Neural cell (in vitro differentiated cells): ENCODE measurements around the gene FAM9C. TPM values are rescaled to one million over a fixed set of nuclear protein-coding genes. Genes with fewer than 3 reads are reported as not detected.

ENCODE experiments used
- H2AFZ ChIP-seq: fragments of 200-600, 300-800 bp; sonication (generic), shearing (Covaris generic); 2 replicates; pipeline ENCODE4 v1.6.0; 2014; ENCODE audit warnings: low read depth, mild to moderate bottlenecking, antibody characterized with exemption, low read length, moderate library complexity
- H3F3A ChIP-seq: fragments of 200-600 bp; shearing (Covaris generic); 2 replicates; pipeline ENCODE4 v1.6.1; 2016; ENCODE audit warnings: mild to moderate bottlenecking, moderate library complexity, mixed read lengths, antibody characterized with exemption, low read length; ENCODE audit not compliant: insufficient read depth, poor library complexity, severe bottlenecking
- H3K27ac ChIP-seq: fragments of 200-600, 300-800 bp; sonication (generic), shearing (Covaris generic); 2 replicates; pipeline ENCODE4 v1.5.1; 2014; ENCODE audit warnings: mild to moderate bottlenecking, low read length, moderate library complexity
- H3K27me3 ChIP-seq: fragments of 300-800, 200-600 bp; sonication (generic), shearing (Covaris generic); 2 replicates; pipeline ENCODE4 v1.6.0; 2014; ENCODE audit warnings: mild to moderate bottlenecking, low read depth, low read length, moderate library complexity; ENCODE audit not compliant: insufficient read depth
- H3K36me3 ChIP-seq: fragments of 300-800, 200-600 bp; sonication (generic), shearing (Covaris generic); 2 replicates; pipeline ENCODE4 v1.5.1; 2014; ENCODE audit warnings: mild to moderate bottlenecking, antibody characterized with exemption, low read length, moderate library complexity; ENCODE audit not compliant: insufficient read depth
- H3K4me2 ChIP-seq: fragments of 300-800, 200-600 bp; sonication (generic), shearing (Covaris generic); 2 replicates; pipeline ENCODE4 v1.6.0; 2014; ENCODE audit warnings: mild to moderate bottlenecking, low read length
- H3K4me3 ChIP-seq: fragments of 300-800, 200-600 bp; sonication (generic), shearing (Covaris generic); 2 replicates; pipeline ENCODE4 v1.5.1; 2014; ENCODE audit warnings: mild to moderate bottlenecking, low read length, moderate library complexity
- H3K79me2 ChIP-seq: fragments of 200-600 bp; shearing (Covaris generic); replicated peaks from 2 replicates; pipeline ENCODE4 v1.6.0; 2014; ENCODE audit warnings: mild to moderate bottlenecking, low read length, moderate library complexity; ENCODE audit not compliant: insufficient read depth
- H3K9ac ChIP-seq: fragments of 300-800, 200-600 bp; sonication (generic), shearing (Covaris generic); 2 replicates; pipeline ENCODE4 v1.6.1; 2016; ENCODE audit warnings: mild to moderate bottlenecking, low read length, mixed read lengths
- H3K9me2 ChIP-seq: fragments of 200-600 bp; shearing (Covaris generic); 2 replicates; pipeline ENCODE4 v1.6.1; 2016; ENCODE audit warnings: mild to moderate bottlenecking, low read length, mixed read lengths; ENCODE audit not compliant: insufficient read depth
- H3K9me3 ChIP-seq: fragments of 200-600, 300-800 bp; sonication (generic), shearing (Covaris generic); 2 replicates; pipeline ENCODE4 v1.6.1; 2016; ENCODE audit warnings: mild to moderate bottlenecking, mixed run types, low read length, moderate library complexity, mixed read lengths
- H4K20me1 ChIP-seq: fragments of 200-600 bp; shearing (Covaris generic); 2 replicates; pipeline ENCODE4 v1.6.1; 2016; ENCODE audit warnings: mild to moderate bottlenecking, mixed run types; ENCODE audit not compliant: insufficient read depth
- EP300 ChIP-seq: fragments of 450-650 bp; conservative IDR thresholded peaks from 2 replicates; pipeline ENCODE4 v1.6.1; 2014; ENCODE audit warnings: antibody characterized with exemption, mild to moderate bottlenecking, moderate library complexity; ENCODE audit not compliant: poor library complexity, severe bottlenecking
- EZH2 ChIP-seq: fragments of 200-600, 300-800 bp; shearing (Covaris generic), sonication (generic); IDR thresholded peaks from 2 replicates; pipeline ENCODE4 v1.6.1; 2014; ENCODE audit warnings: antibody characterized with exemption, low read length, borderline replicate concordance, mild to moderate bottlenecking; ENCODE audit not compliant: insufficient read depth, poor library complexity, severe bottlenecking
- MXI1 ChIP-seq: fragments of 450-650 bp; conservative IDR thresholded peaks from 2 replicates; pipeline ENCODE4 v1.6.1; 2014; ENCODE audit warnings: antibody characterized with exemption, mild to moderate bottlenecking; ENCODE audit not compliant: poor library complexity, severe bottlenecking
- POLR2AphosphoS5 ChIP-seq: IDR thresholded peaks from 2 replicates; pipeline ENCODE4 v1.6.1; 2012
- RAD21 ChIP-seq: fragments of 450-650 bp; conservative IDR thresholded peaks from 2 replicates; pipeline ENCODE4 v1.6.1; 2014; ENCODE audit warnings: antibody characterized with exemption, mild to moderate bottlenecking, moderate library complexity
- SMC3 ChIP-seq: fragments of 450-650 bp; conservative IDR thresholded peaks from 2 replicates; pipeline ENCODE4 v1.6.1; 2014; ENCODE audit warnings: antibody characterized with exemption, mild to moderate bottlenecking, moderate library complexity; ENCODE audit not compliant: poor library complexity
- TAF1 ChIP-seq: IDR thresholded peaks from 2 replicates; pipeline ENCODE4 v1.6.1; 2012; ENCODE audit warnings: low read depth
- polyA plus RNA-seq: library from polyadenylated mRNA; depleted of rRNA; stranded (reverse); fragments of >200 nt; gene quantifications from 2 replicates; pipeline ENCODE4 v1.2.3, GENCODE V29; 2014
- TF ChIP-seq, protein P1 (sequence below): fragments of 450-650 bp; IDR thresholded peaks from 2 replicates; pipeline ENCODE4 v1.5.1; 2014; ENCODE audit warnings: antibody characterized with exemption, mild to moderate bottlenecking, moderate library complexity; ENCODE audit not compliant: poor library complexity, severe bottlenecking
- TF ChIP-seq, protein P2 (sequence below): IDR thresholded peaks from 2 replicates; pipeline ENCODE4 v1.6.1; 2012; ENCODE audit warnings: borderline replicate concordance

FAM9C gene
- polyA plus RNA-seq, 1 donor from 2014 or later: not detected

DNA sequence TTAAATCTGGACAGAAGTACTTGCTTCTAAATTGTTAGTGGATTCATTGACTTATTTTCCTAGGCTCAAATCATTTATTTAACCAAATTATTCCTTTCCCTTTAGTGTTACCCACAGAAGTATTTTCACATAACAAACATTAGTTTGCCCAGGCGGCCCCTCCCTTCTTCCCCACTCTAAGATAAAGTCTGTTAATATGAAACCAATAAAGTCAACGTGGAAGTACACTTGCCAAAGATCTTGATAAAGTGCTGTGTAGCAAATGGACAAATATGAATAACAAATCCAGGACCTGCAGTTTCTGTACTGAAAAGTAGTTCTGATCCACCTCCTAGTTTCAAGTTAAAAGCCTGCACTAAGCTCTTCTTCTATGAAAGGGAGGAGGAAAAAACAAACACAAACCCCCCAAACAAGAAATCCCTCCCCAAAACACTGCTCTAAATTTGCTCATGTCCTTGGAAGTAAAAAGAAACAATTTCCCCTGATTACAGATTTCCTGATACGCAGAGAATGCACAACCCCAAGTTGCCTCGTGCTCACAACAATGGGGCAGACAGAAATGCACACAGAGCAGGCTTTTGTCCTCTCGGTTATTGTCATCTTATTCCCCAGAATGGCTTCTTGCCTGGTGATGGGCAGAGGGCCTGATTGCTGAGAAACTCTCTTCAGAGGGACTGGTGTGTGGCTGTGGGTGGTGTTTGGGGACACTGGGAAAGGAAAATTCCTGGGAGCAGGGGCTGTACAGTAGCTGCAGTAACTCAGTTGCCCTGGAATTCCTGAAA, 46.3 kb downstream of the FAM9C start:
- Histone ChIP-seq H3K9me2 (no peaks in the 10 kb centered on the region), H3K4me2 (no peak overlapping the region), H4K20me1 (no peaks in the 10 kb centered on the region), H3K27ac (no peak overlapping the region), H3K9ac (no peak overlapping the region), H3F3A (no peaks in the 10 kb centered on the region), H3K4me3 (no peak overlapping the region), H3K36me3 (no peaks in the 10 kb centered on the region), H3K27me3 (no peaks in the 10 kb centered on the region), H2AFZ (no peak overlapping the region), H3K9me3 (no peaks in the 10 kb centered on the region), H3K79me2 (no peaks in the 10 kb centered on the region)
- TF ChIP-seq, protein P1, sequence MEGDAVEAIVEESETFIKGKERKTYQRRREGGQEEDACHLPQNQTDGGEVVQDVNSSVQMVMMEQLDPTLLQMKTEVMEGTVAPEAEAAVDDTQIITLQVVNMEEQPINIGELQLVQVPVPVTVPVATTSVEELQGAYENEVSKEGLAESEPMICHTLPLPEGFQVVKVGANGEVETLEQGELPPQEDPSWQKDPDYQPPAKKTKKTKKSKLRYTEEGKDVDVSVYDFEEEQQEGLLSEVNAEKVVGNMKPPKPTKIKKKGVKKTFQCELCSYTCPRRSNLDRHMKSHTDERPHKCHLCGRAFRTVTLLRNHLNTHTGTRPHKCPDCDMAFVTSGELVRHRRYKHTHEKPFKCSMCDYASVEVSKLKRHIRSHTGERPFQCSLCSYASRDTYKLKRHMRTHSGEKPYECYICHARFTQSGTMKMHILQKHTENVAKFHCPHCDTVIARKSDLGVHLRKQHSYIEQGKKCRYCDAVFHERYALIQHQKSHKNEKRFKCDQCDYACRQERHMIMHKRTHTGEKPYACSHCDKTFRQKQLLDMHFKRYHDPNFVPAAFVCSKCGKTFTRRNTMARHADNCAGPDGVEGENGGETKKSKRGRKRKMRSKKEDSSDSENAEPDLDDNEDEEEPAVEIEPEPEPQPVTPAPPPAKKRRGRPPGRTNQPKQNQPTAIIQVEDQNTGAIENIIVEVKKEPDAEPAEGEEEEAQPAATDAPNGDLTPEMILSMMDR: no peak
- TF ChIP-seq TAF1: no peak
- TF ChIP-seq EP300: no peak
- no peak for TF ChIP-seq RAD21
- no peak for TF ChIP-seq POLR2AphosphoS5
- TF ChIP-seq, protein P2, sequence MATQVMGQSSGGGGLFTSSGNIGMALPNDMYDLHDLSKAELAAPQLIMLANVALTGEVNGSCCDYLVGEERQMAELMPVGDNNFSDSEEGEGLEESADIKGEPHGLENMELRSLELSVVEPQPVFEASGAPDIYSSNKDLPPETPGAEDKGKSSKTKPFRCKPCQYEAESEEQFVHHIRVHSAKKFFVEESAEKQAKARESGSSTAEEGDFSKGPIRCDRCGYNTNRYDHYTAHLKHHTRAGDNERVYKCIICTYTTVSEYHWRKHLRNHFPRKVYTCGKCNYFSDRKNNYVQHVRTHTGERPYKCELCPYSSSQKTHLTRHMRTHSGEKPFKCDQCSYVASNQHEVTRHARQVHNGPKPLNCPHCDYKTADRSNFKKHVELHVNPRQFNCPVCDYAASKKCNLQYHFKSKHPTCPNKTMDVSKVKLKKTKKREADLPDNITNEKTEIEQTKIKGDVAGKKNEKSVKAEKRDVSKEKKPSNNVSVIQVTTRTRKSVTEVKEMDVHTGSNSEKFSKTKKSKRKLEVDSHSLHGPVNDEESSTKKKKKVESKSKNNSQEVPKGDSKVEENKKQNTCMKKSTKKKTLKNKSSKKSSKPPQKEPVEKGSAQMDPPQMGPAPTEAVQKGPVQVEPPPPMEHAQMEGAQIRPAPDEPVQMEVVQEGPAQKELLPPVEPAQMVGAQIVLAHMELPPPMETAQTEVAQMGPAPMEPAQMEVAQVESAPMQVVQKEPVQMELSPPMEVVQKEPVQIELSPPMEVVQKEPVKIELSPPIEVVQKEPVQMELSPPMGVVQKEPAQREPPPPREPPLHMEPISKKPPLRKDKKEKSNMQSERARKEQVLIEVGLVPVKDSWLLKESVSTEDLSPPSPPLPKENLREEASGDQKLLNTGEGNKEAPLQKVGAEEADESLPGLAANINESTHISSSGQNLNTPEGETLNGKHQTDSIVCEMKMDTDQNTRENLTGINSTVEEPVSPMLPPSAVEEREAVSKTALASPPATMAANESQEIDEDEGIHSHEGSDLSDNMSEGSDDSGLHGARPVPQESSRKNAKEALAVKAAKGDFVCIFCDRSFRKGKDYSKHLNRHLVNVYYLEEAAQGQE: no peak
- no peak for TF ChIP-seq SMC3
- no peak for TF ChIP-seq EZH2
- no peak for TF ChIP-seq MXI1

DNA sequence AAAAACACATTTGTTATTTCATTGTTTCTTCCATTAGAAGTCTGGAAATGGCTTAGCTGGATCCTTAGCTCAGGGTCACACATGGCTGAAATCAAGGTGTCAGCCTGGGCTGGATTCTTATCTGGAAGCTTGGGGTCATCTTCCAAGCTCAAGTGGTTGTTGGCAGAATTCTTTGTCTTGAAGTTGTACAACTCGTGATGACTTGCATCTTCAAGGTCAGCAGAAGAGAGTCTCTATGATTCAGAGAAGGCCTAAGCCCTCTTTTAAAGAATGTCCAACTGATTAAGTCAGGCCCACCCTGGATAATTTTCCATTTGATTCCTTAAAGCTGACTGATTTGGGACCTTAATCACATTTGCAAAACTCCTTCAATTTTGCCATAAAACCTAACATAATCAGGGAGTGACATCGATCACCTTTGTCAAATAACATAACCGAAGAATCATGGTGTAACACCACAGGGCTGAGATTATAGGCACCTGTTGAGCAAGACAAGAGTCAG, 47.4 kb downstream of the FAM9C start:
- no peak for TF ChIP-seq EZH2
- no peak for TF ChIP-seq TAF1
- no peak for TF ChIP-seq MXI1
- TF ChIP-seq EP300: no peak
- no peak for TF ChIP-seq SMC3
- TF ChIP-seq POLR2AphosphoS5: no peak
- TF ChIP-seq, protein P2: no peak
- TF ChIP-seq, protein P1: no peak
- TF ChIP-seq RAD21: no peak
- Histone ChIP-seq H2AFZ (no peak overlapping the region), H3K36me3 (no peaks in the 10 kb centered on the region), H3K27ac (no peak overlapping the region), H4K20me1 (no peaks in the 10 kb centered on the region), H3K4me3 (no peak overlapping the region), H3F3A (no peaks in the 10 kb centered on the region), H3K79me2 (no peaks in the 10 kb centered on the region), H3K27me3 (no peaks in the 10 kb centered on the region), H3K9me2 (no peaks in the 10 kb centered on the region), H3K9me3 (no peaks in the 10 kb centered on the region), H3K9ac (no peak overlapping the region), H3K4me2 (no peak overlapping the region)
